HS-5 (cell line): Measurements from ENCODE around the gene ACTL7B.
"Not testable (repeated sequence)": the region's sequence is repeated elsewhere in the genome, so short reads cannot be mapped to it uniquely, and the experiment has no call there.

Experiments used
- DNase-seq: peaks from one replicate; pipeline ENCODE4 v3.0.0-alpha.2; 2012; ENCODE audit warnings: low read depth

ACTL7B gene

GRCh38 chr9:108855888-108856287, at the start of gene ACTL7B:
TSS of gene ACTL7B (minus strand) at chr9:108855986. CDS start at chr9:108855930, 56 bp downstream.
- DNase-seq = no peak

GRCh38 chr9:108905494-108905893, 49.7 kb upstream of the ACTL7B start:
- DNase-seq = no peak

DNA sequence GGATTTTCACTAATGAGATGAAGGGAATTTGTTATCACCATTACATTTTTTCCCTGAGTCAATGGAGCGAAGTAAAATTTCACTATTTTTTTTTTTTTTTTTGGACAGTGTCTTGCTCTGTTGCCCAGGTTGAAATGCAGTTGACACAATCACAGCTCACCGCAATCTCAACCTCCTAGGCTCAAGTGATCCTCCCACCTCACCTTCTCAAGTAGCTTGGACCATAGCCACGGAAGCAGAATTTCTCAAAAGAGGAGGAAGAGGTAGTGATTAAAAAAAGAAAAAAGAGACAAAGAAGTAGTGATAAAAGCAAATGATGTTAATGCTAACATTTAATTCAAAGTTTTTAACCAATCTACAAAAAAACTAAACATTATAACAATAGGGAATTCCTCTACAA, 48.4 kb upstream of the ACTL7B start:
- DNase-seq = no peak

DNA sequence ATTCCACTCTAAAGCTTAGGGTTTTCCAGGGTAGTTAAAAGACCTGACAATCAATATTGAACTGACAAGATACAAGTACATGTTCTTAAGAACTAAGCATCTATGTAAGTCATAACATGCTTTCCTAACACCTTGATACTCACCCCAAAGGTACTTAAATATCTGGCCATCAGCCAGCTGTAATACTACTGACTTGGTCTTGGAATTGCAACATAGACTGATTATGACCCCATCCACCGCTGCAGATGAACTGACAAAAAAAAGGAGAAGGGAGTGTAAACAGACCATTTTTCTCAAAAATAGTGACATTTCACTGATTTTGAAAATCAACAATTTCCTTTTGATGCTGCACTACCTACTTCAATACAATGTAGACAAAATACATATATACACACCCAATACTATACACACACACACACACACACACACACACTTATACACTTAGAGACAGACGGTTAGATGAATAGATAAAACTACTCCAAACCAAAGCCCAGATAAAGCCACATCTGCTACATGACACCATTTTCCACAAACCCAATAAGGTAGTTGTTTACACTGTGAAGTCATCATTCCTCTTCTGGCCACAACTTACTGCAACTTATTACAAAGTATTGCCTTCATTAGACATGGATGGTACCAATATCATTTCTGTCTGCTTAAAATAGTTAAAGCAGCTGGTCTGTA, 47.8 kb upstream of the ACTL7B start:
- no peak for DNase-seq

DNA sequence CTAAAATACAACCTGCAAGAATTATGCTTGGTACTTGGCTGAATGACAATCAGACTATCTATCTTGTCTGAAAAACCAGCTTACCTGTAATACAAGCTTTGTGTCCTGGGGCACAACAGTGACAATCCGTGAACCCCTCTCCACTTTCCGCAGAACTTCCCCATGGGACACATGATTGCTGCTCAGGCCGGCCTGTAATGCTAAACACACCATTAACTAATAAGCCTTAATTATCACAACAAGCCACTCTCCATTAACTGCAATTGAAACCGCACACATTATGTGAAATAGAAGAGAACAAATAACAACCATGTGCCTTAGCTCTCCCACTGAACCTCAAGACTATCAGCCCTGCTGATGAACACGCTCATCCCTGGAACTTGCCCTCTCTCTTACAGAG, 44.4 kb upstream of the ACTL7B start:
- DNase-seq = no peak

DNA sequence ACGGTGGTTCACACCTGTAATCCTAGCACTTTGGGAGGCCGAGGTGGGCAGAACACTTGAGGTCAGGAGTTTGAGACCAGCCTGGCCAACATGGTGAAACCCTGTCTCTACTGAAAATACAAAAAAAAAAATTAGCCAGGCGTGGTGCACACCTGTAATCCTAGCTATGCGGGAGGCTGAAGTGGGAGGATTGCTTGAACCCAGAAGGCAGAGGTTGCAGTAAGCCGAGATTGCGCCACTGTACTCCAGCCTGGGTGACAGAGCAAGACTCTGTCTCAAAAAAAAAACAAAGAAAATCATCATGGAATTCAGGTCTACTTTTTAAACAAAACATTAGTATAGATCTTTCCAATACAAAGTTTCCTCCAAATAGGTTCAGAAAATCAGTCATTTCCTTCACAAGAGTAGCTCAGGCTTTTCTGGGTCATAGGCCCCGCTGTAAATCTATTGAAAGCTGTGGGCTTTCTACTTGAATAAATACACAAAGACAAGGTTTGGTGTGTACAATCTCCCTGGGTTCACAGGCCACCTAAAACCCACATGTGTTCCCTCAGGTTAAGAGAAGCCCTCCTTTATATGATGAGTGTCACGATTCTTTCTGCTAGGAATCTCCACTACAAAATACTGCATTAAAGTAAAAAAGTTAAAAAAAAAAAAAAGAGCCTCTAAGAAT, 43.4 kb upstream of the ACTL7B start:
- DNase-seq = not testable (repeated sequence)

DNA sequence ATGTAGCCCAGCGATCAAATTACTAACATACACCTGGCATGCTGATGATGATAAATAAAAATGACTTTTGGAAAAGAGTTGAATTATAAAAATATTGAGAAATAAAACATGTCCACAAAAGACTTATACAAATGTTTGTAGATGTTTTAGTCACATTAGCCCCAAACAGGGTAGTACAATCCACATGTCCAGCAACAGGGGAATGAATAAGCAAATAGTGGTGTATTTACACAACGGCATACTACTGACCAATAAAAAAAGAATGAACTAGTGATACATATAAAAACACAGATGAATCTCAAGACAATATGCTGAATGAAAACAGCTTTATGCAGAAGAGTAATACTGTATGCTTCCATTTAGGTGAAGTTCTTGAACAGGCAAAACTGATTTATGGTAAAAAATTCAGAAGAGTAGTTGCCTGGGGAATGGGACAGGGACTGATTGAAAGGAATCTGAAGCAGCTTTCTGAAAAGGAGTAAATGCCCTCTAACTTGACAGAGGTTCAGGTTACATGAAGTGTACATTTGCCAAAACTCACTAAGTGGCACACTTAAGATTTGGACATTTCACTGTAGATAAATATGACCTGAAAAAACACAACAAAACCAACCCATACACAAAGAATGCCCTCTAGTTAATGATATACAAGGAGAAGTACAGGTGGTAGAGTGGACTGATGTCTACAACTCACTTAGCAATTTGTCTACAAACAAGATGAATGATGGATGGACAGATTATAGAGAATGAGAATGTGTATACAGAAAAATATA, 41.7 kb upstream of the ACTL7B start:
- no peak for DNase-seq

DNA sequence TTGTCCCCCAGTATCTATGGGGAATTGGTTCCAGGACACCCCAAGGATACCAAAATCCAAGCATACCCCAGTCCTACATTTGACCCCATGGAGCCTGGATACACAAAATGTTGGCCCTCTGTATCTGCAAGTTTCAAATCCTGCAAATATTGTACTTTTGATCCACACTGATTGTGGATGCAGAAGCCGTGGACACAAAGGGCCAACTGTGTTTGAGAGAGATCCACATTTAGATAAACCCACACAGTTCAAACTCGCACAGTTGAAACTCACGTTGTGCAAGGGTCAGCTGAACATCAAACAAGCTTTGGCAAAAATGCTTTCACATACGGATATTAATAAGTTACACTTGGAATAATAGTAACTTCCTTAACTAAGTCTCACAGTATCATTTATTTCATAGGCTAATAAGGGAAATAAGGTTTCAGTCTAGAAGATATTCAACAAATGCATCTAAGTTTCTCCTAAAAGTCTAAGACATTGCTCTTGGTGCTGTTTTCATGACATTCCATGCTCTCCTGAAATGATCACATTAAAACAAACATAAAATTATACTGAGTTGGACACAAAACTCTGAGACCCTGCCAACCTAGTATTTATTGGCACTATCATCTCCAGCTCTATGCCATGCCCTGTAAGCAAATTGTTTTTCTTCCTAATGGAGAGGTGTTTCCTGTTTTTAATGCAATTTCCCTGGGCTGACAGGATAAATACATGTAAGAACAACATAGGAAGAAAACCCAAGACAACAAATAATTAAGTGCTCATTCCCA, 38.6 kb upstream of the ACTL7B start:
- no peak for DNase-seq

GRCh38 chr9:108889649-108890067, 33.9 kb upstream of the ACTL7B start:
- no peak for DNase-seq

DNA sequence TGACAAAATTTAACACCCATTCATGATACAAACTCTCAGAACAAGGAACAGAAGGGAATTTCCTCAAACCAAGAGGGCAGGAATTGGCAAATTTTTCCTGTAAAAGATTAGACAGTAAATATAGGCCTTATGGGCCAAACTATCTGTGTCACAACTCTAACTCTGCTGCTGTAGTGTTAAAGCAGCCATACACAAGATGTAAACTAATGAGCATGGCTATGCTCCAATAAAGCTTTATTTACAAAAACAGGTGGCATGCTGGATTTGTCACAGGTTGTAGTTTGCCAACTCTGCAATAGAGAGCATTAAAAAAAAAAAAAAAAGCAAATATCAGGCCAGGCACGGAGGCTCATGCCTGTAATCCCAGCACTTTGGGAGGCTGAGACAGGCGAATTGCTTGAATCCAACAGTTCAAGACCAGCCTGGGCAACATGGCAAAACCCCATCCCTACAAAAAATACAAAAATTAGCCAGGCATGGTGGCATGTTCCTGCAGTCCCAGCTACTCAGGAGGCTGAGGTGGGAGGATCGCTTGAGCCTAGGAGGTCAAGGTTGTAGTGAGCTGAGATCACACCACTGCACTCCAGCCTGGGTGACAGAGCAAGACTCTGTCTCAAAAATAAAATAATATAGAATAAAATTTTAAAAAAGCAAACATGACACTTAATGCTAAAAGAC, 30.9 kb upstream of the ACTL7B start:
- not testable (repeated sequence) for DNase-seq

DNA sequence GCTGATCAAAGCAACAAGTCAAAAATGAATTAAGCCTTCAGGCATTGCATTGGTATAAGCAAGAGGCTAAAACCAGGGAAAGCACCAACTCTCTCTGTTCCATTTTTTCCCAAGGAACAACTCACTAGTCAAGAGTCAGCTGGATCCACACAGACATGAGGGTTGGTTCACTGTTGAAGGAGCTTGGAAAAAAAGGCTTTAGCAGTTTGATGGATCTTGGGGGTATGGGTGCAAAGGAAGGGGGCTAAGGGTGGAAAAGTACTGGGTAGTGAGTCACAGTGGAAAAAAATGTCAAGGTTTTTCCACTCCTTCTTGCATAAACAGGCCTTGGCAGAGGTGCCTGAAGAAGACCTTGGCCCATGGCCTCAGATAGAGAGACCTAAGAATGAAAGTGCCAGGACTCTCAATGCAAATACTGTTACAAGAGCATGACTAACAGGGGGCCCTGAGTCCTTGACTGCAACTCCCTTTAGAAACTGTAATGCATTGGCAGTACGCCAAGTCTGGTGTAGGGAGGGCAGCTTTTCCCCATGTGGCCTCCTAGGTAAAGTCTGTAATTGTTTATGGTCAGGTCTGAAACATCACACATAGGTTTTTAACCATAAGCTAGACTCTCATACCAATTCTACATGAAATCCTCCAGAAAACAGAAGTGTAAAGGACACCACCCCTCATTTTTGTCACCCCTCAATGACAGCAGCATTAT, 30.0 kb upstream of the ACTL7B start:
- DNase-seq = peak; percentile 50

DNA sequence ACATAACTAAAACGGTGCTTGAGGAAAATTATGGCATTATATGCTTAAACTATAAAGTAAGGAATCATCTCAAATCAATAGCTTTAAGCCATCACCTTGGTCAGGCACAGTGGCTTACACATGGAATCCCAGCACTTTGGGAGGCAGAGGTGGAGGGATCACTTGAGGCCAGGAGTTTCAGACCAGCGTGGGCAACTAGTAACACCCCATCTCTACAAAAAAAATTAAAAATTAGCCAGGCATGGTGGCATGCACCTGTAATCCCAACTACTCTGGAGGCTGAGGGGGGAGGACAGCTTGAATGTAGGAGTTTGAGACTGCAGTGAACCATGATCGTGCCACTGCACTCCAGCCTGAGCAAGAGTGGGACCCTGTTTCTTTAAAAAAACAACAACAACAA, 28.9 kb upstream of the ACTL7B start:
- DNase-seq = no peak

GRCh38 chr9:108883085-108883484, 27.3 kb upstream of the ACTL7B start:
- DNase-seq = no peak

DNA sequence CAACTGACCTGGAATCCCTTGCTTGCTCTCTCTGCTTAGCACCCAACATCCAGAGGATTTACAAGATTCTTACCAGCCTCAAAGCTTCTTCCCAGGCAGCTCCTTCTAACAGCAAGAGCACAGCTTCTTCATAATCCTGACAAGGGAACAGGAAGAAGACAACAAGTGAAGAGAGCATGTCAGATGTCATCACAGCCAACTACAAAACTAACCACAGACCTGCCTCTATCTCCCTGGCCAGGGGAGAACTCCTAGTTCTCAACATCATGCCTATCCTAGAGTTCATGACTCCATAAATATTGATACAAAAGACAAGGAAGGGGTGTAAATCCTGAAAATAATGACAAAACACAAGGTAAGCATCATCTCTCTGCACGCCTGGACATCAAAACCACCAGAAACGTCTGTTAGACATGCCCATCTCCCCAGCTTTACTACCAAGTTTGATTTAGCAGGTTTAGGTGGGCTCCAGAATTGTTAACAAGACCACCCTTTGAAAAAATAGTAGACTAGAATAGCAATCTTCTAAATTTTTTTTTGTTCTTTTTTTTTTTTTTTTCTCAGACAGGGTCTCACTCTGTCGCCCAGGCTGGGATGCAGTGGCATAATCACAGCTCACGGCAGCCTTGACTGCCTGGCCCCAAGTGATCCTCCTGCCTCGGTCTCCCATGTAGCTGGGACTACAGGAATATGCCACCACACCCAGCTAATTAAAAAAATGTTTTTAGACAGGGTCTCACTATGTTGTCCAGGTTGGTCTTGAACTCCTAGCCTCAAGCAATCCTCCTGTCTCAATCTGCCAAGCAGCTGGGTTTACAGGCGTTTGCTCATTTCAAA, 26.5 kb upstream of the ACTL7B start:
- no peak for DNase-seq

DNA sequence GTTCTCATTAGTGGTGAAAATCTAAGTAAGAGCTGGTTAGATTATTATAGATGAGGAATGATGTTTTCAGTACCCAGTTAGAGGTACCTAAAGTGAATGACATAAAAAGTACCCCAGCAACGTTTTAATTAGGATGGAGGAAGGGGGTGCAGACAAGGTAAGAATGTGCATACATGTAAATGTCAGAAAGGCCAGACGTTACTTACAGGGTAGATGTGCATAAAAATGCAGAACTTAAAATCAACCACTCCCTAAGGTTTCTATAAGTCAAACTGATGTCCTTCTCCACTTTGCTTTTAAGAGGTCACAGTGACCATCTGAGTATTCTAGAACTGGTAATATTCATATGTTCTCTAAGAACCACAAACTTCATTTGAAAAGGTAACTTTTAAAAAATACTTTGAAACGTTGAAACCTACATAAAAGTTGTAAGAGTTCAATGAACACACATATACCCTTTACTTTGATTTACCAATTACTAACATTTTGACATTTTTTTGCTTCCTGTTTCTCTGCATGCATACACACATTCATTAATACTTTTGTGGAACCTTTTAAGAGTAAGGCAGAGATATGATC, 25.0 kb upstream of the ACTL7B start:
- no peak for DNase-seq

DNA sequence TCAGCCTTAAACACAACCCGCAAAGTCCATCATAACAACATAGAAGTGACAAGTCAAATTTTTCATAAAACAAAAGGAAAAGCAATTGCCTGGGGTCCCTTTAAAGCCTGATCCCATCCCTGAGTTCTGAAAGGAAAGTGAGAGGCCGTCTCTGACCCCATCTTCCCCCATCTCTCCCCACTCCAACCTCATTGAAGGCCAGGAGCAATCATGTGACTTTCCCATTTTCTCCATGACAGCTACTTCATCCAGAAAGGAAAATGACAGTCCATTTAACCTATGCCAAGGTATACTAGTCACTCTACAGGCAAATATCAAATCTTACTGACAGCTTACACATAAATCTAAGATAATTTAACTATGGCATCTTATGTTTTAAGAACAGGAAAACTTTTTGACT, 21.7 kb upstream of the ACTL7B start:
- no peak for DNase-seq

GRCh38 chr9:108876425-108876824, 20.6 kb upstream of the ACTL7B start:
- DNase-seq = no peak

GRCh38 chr9:108874058-108874788, 18.4 kb upstream of the ACTL7B start:
- DNase-seq = no peak

GRCh38 chr9:108869092-108869725, 13.4 kb upstream of the ACTL7B start:
- DNase-seq = peak; percentile 43
